Measurements from ENCODE around the gene FAM168B. TPM values are rescaled to one million over a fixed set of nuclear protein-coding genes. Genes with fewer than 3 reads are reported as not detected.

The FAM168B gene
- total RNA-seq, 1 experiment from 2014 or later = 111 TPM

DNA sequence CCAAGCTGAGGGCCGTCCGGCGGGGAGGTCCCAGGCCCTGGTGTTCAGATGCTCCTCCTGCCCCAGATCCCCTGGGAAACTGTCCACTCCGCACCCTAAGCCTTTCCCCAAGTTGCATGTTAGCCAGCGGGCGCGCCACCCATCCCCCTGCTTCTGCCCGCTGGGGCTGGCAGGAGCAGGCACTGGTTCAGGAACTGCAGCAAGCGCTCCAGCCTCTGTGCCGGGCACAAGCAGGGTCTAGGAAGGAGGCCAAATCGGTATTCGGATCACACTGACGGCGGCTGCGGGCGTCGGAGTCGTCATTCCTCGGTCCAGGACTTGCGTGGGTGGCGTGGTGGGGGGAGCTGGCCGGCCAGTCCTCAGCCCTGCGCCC, 53.7 kb downstream of the FAM168B start:
- intact Hi-C loops (cut with micrococcal nuclease; ENCODE audit: unreplicated experiment) = no loop called here

DNA sequence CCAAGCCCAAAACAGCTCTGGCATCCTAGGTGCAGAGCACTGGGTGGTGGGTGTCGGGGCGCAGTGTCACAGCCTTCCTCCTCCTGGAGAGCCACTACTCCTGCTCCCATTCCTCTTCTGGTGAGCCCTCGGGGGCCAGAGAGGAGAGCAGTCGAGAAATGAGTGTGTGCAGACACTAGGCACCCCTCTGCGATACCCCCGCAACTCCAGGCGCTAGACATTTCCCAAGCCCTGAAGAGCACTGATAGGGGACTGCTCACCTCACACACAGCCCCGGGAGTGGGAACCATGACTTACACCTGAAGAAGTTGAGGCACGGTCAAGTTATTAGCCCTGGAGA, 54.2 kb downstream of the FAM168B start:
- Mint-ChIP-seq H3K4me1 (ENCODE audit: low read depth, unreplicated experiment) (no peaks in the 10 kb centered on the region), H3K27ac (ENCODE audit: unreplicated experiment) (no peak overlapping the region), H3K36me3 (ENCODE audit: insufficient read depth, unreplicated experiment) (peaks cover 5% of the 10 kb centered on the region), H3K4me3 (ENCODE audit: low read depth, unreplicated experiment) (no peak overlapping the region), H3K9me3 (ENCODE audit: low read depth, unreplicated experiment) (no peaks in the 10 kb centered on the region), H3K27me3 (ENCODE audit: unreplicated experiment) (no peaks in the 10 kb centered on the region)
- TF ChIP-seq, protein P1, sequence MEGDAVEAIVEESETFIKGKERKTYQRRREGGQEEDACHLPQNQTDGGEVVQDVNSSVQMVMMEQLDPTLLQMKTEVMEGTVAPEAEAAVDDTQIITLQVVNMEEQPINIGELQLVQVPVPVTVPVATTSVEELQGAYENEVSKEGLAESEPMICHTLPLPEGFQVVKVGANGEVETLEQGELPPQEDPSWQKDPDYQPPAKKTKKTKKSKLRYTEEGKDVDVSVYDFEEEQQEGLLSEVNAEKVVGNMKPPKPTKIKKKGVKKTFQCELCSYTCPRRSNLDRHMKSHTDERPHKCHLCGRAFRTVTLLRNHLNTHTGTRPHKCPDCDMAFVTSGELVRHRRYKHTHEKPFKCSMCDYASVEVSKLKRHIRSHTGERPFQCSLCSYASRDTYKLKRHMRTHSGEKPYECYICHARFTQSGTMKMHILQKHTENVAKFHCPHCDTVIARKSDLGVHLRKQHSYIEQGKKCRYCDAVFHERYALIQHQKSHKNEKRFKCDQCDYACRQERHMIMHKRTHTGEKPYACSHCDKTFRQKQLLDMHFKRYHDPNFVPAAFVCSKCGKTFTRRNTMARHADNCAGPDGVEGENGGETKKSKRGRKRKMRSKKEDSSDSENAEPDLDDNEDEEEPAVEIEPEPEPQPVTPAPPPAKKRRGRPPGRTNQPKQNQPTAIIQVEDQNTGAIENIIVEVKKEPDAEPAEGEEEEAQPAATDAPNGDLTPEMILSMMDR (IDR thresholded peaks at IDR 0.05; ENCODE audit: unreplicated experiment) = no peak
- no peak for DNase-seq
- CTCF ChIA-PET = interaction anchor here (1.3 kb wide), 1 partner anchor 19 kb away, joined by 3 read pairs; no protein-coding TSS in a partner anchor
- intact Hi-C loops (cut with micrococcal nuclease; ENCODE audit: unreplicated experiment) = no loop called here
- no TSS peak for BruUV-seq (replicated peaks)

More for the DNA sequence above, 53.7 kb downstream of the FAM168B start:
- Mint-ChIP-seq H3K9me3 (ENCODE audit: low read depth, unreplicated experiment) (no peaks in the 10 kb centered on the region), H3K4me3 (ENCODE audit: low read depth, unreplicated experiment) (no peak overlapping the region), H3K27me3 (ENCODE audit: unreplicated experiment) (no peaks in the 10 kb centered on the region), H3K36me3 (ENCODE audit: insufficient read depth, unreplicated experiment) (peaks cover 5% of the 10 kb centered on the region), H3K4me1 (ENCODE audit: low read depth, unreplicated experiment) (no peaks in the 10 kb centered on the region), H3K27ac (ENCODE audit: unreplicated experiment) (no peak overlapping the region)
- CTCF ChIA-PET = no interaction called here
- no TSS peak for BruUV-seq (replicated peaks)
- no peak for DNase-seq
- TF ChIP-seq, protein P1 (IDR thresholded peaks at IDR 0.05; ENCODE audit: unreplicated experiment) = no peak

DNA sequence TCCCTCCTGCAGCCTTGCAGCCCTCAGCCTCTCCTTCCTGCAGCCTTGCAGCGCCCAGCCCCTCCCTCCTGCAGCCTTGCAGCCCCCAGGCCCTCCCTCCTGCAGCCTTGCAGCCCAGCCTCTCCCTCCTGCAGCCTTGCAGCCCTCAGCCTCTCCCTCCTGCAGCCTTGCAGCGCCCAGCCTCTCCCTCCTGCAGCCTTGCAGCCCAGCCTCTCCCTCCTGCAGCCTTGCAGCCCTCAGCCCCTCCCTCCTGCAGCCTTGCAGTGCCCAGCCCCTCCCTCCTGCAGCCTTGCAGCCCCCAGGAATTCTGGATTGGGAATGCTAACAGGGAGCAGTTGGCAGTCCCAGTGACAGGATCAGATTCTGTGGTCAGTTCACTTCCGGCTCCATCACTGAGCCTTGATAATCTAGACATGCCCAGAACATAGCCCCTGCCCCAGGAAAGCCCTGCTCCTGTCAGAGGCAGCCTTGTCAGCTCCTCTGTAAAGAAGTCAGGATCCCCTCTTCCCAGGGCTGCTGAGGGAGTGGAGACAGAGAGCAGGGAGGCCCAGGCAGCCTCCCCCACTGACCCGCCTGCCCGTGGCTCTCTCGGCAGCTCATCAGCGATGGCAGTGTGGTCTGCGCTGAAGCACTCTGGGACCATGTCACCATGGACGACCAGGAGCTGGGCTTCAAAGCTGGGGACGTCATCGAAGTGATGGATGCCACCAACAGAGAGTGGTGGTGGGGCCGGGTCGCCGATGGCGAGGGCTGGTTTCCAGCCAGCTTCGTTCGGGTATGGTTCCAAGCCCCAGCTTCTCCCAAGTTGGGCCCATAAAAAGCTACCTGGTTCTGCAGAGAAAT, 54.8 kb downstream of the FAM168B start:
- intact Hi-C loops (cut with micrococcal nuclease; ENCODE audit: unreplicated experiment) = no loop called here
- TF ChIP-seq, protein P1 (IDR thresholded peaks at IDR 0.05; ENCODE audit: unreplicated experiment) = no peak

DNA sequence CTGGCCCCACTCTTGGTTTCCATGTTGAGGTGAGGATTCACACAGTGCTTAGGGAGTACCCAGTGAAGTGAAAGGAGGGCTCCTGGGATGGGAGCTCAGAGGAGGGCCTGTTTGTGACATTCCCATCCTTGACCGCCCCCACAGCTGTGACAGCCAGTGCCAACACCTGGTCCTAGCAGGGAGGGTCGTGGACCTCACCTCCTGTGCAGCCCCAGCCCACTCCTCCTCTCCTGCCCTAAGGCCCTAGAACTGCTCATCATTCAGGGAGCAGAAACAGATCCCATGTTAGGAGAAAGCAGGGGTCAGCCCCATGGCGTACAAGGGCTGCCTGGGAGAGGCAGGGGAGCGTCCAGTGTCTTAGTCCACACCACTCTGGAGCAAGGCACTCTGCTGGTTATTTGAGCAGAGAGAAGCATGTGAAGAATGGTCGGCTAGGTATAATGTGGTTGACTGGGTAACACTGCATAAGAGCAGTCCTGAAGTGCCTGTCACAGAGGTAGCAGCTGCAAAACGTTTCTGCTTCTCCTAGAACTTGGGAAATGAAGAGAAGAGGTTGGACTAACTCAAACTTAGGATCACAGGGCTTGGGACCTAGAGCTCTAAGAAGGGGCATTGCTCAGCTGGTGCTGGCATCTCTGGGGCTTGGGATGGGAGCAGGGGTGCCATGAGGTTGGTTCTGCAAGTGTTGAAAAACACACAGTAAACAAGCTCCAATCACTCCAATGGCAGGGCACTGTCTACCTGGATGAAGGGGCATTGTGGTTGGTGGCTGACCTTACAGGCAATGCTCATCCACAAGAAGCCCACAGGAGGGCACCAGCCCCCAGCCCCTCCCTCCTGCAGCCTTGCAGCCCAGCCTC, 55.6 kb downstream of the FAM168B start:
- Mint-ChIP-seq H3K36me3 (ENCODE audit: insufficient read depth, unreplicated experiment) (peaks cover 5% of the 10 kb centered on the region), H3K9me3 (ENCODE audit: low read depth, unreplicated experiment) (no peaks in the 10 kb centered on the region), H3K4me1 (ENCODE audit: low read depth, unreplicated experiment) (no peaks in the 10 kb centered on the region), H3K27ac (ENCODE audit: unreplicated experiment) (no peak overlapping the region), H3K27me3 (ENCODE audit: unreplicated experiment) (no peaks in the 10 kb centered on the region), H3K4me3 (ENCODE audit: low read depth, unreplicated experiment) (no peak overlapping the region)
- no peak for DNase-seq
- TF ChIP-seq, protein P1 (IDR thresholded peaks at IDR 0.05; ENCODE audit: unreplicated experiment) = no peak
- intact Hi-C loops (cut with micrococcal nuclease; ENCODE audit: unreplicated experiment) = no loop called here
- no TSS peak for BruUV-seq (replicated peaks)
- CTCF ChIA-PET = interaction anchor here (1.3 kb wide), 1 partner anchor 20 kb away, joined by 3 read pairs; no protein-coding TSS in a partner anchor

More for the DNA sequence above, 54.8 kb downstream of the FAM168B start:
- Mint-ChIP-seq H3K36me3 (ENCODE audit: insufficient read depth, unreplicated experiment) (peaks cover 5% of the 10 kb centered on the region), H3K4me1 (ENCODE audit: low read depth, unreplicated experiment) (no peaks in the 10 kb centered on the region), H3K27ac (ENCODE audit: unreplicated experiment) (no peak overlapping the region), H3K27me3 (ENCODE audit: unreplicated experiment) (no peaks in the 10 kb centered on the region), H3K9me3 (ENCODE audit: low read depth, unreplicated experiment) (no peaks in the 10 kb centered on the region), H3K4me3 (ENCODE audit: low read depth, unreplicated experiment) (no peak overlapping the region)
- CTCF ChIA-PET = interaction anchor here (1.3 kb wide), 1 partner anchor 19 kb away, joined by 3 read pairs; no protein-coding TSS in a partner anchor
- BruUV-seq (replicated peaks) = no TSS peak
- DNase-seq = no peak
